Posterior cingulate gyrus (tissue), 11 donors: ENCODE results near the gene CCDC34.
"Not testable (repeated sequence)": the region's sequence is repeated elsewhere in the genome, so short reads cannot be mapped to it uniquely, and the experiment has no call there.

ENCODE experiments used
- DNase-seq, 10 donors: peaks; one replicate each; pipeline versions ENCODE4 v3.0.0 to v3.0.0-alpha.2; 2020 to 2021; ENCODE audit warnings: mixed read lengths in 3 of 10
- intact Hi-C: fragments of 100-400 bp; cut with DNase I; formaldehyde crosslinking; loops from one replicate; pipeline ENCODE4 v1.15.1; 2023

Gene CCDC34

DNA sequence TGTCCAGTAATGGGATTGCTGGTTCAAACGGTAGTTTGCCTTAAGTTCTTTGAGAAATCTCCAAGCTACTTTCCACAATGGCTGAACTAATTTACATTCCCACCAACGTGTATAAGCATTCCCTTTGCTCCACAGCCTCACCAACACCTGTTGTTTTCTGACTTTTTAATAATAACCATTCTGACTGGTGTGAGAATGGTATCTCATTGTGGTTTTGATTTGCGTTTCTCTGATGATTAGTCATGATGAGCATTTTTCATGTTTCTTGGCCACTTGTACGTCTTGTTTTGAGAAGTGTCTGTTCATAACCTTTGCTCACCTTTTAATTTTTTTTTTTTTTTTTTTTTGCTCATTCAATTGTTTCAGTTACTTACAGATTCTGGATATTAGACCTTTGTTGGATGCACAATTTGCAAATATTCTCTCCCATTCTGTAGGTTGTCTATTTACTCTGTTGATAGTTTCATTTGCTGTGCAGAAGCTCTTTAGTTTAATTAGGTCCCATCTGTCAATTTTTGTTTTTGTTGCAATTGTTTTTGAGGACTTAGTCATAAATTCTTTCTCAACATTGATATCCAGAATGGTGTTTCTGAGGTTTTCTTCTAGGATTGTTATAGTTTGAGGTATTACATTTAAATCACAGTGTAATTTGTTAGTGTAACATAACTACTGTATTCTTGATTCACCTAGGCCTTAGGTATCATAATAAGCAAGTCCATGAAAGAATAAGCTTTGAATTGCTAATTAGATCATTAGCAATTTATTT is 33.0 kb downstream of the CCDC34 start:
- DNase-seq = no peak
- intact Hi-C loops = no loop called here

DNA sequence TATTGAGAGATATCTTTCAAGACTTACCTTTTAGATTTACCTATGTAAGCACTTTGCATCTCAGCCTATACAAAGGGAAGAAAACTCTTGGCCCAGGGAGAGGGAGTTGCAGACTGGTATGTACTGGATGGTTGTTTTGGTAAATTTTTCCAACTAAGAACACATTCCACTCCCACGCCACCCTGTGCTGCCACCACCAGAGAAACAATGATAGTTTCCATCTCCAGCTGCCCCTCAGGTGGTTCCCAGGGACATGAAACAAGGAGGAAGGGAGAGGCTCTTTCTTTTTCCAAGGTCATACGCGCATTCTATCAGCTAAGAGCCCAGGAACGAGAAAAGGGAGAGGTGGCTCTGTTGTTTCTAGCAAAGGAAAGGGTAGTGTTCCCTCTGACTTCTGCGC is 34.4 kb downstream of the CCDC34 start:
- intact Hi-C loops = no loop called here
- DNase-seq = no peak

- intact Hi-C loops, DNase-seq: not testable (repeated sequence)
Observed at GRCh38 chr11:27327064-27327463, 36.0 kb downstream of the CCDC34 start.

DNA sequence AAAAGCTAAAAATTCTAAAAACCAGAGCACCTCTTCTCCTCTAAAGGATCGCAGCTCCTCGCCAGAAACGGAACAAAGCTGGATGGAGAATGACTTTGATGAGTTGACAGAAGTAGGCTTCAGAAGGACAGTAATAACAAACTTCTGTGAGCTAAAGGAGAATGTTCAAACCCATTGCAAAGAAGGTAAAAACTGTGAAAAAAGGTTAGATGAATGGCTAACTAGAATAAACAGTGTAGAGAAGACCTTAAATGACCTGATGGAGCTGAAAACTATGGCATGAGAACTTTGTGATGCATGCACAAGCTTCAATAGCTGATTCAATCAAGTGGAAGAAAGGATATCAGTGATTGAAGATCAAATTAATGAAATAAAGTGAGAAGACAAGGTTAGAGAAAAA is 40.8 kb downstream of the CCDC34 start:
- intact Hi-C loops, DNase-seq: not testable (repeated sequence)

- DNase-seq = peak in 1 of 10 donors; percentile 60
- intact Hi-C loops = not testable (repeated sequence)
Observed at GRCh38 chr11:27321340-27321739, 41.7 kb downstream of the CCDC34 start.

DNA sequence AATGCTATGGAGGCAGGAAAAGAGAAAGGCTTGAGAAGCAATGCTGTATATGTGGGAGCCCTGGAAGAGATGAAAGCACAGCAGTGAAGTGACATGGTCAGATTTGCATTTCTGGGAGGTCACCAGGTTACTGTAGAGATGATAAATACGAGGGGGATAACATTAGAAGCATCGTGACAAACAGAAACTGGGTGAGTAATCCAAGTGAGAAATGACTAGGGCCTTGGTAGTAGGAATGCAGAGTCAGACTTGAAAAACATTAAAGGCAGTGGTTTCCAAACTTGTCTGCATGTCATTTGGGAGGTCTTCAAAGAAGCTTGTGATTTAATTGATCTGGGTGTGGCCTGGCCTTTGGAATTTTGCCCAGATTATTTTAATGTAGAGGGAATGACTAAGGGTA is 43.9 kb downstream of the CCDC34 start:
- intact Hi-C loops = no loop called here
- DNase-seq = no peak

GRCh38 chr11:27317751-27318150 is 45.3 kb downstream of the CCDC34 start:
- DNase-seq = no peak
- intact Hi-C loops = no loop called here

DNA sequence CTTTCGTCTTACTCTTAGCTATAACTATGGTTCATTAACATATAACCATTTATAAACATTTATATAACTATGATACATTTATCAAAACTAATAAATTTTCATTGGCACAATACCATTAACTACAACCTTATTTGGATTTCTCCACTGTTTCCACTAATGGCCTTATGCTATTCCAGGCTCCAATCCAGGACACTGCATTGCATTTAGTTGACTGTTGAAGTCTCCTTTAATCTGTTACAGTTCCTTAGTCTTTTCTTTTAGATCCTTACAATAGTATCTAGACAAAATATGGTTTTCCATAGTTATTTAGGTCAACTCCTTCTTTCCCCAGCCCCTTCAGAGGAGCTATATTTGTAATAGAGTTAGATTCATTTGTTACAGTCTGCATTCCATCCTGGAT is 47.2 kb downstream of the CCDC34 start:
- no peak for DNase-seq
- intact Hi-C loops = no loop called here

DNA sequence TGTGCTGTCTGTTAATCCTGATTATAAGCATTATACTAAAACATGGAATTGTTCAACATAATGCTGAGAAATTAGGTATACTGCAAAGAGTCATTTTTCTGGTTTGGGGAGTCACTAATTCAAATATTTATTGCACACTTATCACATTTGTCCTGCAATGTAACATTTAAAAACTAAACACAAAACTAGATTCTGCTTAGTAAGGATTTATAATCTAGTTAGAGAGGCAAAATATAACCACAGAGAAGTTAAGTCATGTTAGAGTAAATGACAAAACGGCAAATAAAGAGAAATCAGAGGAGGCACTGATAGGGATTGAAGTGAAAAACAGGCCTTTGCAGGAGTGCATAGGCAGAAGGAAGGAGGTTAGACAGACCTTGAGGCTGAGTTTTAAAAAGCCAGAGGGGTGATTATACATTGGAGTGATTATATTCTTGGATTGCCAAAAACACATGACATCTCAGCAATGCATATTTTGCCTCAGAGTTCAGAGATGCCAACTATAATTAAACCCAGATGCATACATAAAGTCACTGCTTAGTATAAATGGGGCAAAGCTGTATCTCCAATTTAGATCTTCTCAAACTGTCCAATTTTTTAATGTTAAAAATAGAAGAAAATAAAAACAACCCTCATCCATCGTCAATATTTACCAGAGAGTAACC is 49.7 kb downstream of the CCDC34 start:
- intact Hi-C loops = no loop called here

DNA sequence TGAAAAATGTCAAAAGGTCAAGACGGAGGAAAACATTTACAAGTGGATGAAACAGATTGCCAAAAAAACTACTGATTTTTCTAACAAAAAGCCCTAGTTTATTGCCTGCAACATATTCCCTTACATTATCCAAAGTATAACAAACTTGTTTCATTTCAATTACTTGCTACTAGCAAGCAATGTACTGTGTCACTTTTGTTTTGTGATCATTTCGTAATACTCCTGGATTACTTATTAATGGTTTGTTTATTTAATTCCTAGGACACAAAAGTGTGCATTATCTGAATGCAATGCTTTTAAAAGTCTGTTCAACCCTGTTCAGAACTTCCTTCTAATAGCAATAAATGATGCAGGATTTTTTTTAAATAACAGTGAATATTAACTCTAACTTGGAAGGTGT is 50.9 kb downstream of the CCDC34 start:
- no peak for DNase-seq
- intact Hi-C loops = no loop called here

More for the DNA sequence above, 49.7 kb downstream of the CCDC34 start:
- DNase-seq = no peak

- no peak for DNase-seq
- intact Hi-C loops = no loop called here
Observed at GRCh38 chr11:27310707-27311106, 52.3 kb downstream of the CCDC34 start.

GRCh38 chr11:27310182-27310581 is 52.8 kb downstream of the CCDC34 start:
- DNase-seq = no peak
- intact Hi-C loops = no loop called here

DNA sequence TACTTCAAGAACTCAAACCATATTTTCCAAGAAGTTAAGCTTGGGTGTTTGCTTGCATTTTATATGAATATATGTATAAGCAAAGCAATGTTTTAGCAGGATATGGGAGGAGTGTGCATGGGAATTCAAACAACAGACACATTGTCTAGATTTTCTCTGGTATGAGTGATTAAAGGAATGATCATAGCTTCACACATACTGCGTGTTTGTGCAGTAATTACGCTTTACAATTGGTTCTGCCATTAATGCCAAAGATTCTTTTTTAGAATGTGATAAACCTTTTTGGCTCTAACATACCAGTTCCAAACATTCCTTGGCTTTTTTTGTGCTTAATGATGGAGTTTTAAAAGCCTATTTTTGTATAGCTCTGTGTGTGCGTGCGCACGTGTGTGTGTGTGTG is 54.0 kb downstream of the CCDC34 start:
- intact Hi-C loops = no loop called here
- no peak for DNase-seq

DNA sequence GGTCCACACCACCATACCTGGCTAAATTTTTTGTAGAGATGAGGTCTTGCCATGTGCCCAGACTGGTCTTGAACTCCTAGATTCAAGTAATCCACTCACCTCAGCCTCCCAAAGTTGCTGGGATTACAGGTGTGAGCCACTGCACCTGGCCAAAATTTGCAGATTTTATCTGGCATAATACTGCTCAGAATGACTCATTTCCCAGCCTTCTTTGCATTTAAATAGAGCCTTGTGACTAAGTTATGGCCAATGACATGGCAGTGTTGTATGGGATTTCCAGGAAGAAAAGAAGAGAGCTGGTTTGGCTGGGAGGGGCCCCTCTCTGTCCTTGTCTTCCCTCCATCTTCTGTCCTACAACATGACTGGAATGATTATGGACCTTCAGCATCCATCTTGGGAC is 55.8 kb downstream of the CCDC34 start:
- no peak for DNase-seq
- intact Hi-C loops = no loop called here

DNA sequence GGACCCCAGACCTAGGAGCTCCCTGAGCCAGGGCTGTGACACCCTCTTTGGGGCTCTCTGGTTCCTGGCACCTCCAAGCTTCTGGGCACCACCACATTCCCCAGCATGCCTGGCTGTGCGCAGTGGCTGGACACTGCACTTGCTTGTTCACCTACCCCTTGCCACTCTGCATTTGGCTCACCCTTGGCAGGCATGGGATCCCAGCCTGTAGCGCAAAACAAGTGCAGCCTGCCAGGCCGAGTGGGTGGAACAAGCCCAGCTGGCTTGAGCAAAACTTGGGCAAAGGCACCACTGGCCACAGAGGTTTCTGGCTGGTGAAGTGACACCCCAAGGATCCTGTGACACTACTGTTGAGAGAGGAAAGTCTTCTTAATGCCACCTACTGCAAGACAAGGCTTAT is 57.3 kb downstream of the CCDC34 start:
- intact Hi-C loops = no loop called here
- peak in 1 of 10 donors; percentile 39 for DNase-seq

GRCh38 chr11:27304514-27304913 is 58.5 kb downstream of the CCDC34 start:
- intact Hi-C loops = no loop called here
- DNase-seq = no peak

GRCh38 chr11:27303903-27304302 is 59.1 kb downstream of the CCDC34 start:
- intact Hi-C loops = no loop called here
- DNase-seq = no peak

- intact Hi-C loops = no loop called here
- no peak for DNase-seq
Observed at GRCh38 chr11:27300974-27301373, 62.0 kb downstream of the CCDC34 start.

DNA sequence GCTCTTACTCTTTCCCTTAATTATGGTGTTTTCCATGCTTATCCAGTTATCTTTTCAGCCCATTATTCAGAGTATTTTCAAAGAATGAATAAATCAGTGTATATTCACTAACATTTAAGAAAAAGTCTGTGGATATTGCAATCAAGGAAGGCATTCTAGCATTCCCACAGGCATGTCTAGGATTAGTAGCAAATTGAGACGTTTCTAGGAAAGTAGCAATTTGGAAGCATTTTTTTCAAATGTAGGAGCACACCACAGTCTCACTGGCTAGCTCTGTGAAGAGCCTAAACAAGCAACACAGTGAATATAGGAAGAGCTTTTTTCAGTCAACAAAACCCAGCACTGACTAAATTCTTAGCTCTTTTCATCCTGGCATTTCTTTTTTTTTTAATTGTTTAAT is 65.4 kb downstream of the CCDC34 start:
- intact Hi-C loops = loop anchor here (2.0 kb wide), 1 partner anchor 113 kb away; no protein-coding TSS in a partner anchor
- DNase-seq = no peak

DNA sequence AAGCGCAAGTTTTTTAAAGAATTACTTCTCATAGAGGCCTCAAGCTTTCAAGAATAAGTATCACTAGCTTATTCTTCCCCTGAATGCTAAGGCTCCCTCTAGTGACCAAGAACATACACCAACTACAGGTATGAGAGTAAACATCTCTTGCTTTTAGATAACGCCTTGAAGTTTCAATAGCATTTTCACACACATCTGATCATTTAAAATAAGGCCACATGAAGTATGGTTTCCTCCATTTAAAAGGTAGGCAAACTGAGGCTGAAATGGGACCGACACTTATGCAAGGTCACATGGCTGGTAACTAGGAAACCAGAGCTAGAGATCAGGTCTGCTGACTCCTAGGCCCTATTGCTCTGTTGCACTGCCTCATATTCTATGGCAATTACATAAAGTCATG is 66.5 kb downstream of the CCDC34 start:
- intact Hi-C loops = no loop called here

GRCh38 chr11:27295928-27296327 is 67.1 kb downstream of the CCDC34 start:
- intact Hi-C loops = no loop called here
- no peak for DNase-seq

More for the DNA sequence above, 66.5 kb downstream of the CCDC34 start:
- DNase-seq = no peak

DNA sequence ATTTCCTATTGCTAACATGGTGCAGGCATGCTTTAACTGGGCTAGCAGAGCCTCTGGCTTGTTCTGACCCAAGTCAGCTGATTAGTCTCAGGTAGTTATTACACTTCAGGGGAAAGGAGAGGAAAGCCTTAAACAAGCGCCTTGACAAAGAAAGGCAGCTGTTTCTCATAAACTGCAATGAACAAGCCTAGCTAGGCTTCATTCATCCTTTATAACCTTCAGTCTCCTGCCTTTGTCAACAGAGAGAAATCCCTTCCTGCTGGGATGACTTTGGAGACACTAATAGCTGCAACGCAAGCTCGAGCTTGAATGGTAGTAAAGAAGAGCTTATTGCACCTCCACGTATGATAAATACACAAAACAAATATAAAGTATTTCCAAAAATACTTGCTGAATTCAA is 68.4 kb downstream of the CCDC34 start:
- intact Hi-C loops = no loop called here
- no peak for DNase-seq
